ENCODE results near the gene LARP1.

LARP1 gene

DNA sequence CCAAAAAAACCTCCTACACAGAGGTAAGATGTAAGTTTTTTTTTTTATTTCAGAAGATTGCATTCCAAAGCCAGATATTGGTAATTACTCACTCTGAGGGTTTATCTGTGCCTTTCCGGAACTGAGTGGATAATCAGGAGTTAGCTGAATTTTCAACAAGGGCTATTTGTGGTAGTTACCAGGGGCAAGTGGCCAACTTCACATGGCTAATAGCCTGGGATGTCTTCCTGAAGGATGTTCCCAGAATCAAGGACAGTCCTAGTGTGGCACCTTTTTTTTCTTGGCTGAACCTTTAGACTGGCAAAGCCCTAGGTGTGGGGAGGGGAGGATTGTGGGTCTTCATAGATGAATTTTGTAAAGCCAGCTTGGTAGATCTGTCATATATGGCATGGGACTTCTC, 7.1 kb downstream of the LARP1 start:
- no peak for DNase-seq (ENCODE audit: low read depth in 2 of 2)

DNA sequence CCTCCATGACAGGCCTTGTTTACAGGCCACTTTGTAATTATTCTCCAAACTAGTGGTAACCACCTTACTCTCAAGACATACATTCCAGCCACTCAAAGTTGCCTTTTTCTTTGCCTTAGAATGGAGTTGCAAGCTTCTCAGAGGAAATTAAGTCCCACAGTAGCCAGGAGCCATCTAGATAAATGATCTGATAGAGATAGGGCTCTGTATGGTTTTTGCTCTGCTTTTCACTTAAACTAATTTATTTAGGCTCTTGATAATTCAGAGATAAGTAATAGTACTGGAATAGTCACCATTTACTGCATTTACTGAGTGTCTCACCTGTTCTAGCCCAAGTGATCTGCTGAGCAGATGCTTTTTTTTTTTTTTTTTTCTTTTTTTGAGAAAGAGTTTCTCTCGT, 7.5 kb downstream of the LARP1 start:
- no peak for DNase-seq (ENCODE audit: low read depth in 2 of 2)

DNA sequence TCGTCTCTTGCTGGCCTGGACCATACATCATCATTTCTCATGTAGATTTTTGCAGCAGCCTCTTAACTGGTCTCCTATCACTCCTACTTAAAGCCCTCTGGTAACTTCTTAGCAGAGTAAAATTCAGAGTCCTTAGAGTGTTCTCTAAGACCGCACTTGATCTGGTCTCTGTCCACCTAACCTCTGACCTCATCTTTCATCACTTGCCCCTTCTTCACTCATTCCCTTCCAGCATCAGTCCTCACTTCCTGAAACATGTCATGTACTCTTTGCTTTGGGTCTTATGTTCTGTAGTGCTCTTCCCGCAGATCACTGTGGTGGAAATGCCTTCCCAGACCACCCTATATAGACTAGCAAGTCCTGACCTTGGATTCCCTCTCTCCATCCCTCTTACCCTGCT, 9.8 kb downstream of the LARP1 start:
- no peak for DNase-seq (ENCODE audit: low read depth in 2 of 2)

DNA sequence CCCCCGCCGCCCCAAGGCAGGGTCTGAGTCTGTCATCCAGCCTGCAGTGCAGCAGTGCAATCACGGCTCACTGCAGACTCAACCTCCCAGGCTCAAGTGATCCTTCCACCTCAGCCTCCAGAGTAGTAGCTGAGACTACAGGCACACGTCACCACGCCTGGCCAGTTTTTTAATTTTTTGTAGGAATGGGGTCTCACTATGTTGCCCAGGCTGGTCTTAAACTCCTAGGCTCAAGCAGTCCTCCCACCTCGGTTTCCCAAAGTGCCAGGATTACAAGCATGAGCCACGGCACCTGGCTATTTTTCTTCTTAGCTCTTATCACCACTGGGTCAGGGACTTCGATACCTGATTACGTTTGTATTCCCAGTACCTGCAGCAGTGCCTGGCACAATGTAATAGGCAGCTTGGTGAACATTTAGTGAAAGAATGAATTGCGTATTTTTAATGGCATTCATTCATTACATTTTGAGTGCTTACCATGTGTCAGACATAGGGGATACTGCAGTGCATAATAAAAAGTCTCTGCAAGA, 10.3 kb downstream of the LARP1 start:
- DNase-seq (ENCODE audit: low read depth in 2 of 2): no peak

DNA sequence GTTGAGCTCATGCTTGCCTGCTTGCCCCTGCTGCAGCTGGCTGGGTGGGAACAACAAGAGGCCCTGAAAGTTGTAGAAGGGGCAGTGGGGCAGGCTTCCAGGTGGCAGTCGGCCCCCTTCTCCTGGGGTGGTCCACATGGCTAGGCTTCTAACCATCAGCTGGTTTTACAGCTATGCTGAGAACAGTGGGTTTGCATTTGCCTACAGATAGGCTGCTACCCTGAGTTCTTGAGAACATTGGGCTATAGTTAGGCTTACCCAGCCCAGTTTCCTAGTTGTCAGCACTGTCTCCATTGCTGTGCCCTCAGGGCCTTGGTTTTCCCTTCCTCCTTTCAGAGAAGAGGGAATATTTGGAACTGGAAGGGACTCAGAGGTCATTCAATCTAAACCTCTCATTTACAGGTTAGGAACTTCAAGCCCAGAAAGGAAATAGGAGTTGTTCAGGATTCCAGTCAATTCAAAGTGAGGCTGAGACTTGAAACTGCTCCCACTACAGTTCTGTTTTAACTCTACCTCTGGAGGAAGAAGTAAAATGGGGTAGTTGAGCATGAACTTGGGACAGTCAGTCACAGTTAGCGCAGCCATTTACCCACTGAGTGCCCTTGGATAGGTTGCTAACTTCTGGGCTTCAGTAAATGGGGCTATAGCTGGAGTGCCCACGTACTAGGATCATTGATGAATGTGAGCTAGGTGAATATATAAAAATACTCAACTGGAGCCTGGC, 11.5 kb downstream of the LARP1 start:
- DNase-seq (ENCODE audit: low read depth in 2 of 2): no peak

DNA sequence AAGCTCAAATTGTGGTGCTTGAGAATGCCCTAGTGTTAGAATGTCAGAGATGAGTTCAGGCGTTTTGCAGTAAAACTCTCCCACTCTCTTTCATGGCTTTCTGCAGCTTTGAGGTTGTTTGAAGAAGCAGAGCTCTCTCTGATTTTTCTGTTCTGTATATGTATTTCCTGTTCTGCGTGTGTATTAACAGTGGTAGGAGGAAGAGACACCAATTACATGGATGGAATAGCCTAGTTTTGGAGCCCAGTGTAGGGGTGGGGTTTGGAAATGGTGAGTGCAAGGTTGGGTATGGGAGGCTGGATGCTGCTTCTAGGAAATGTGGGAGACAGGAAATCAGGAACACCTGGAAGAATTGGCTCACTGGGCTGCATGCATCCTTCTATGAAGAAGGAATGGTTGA, 12.4 kb downstream of the LARP1 start:
- DNase-seq (ENCODE audit: low read depth in 2 of 2): no peak

DNA sequence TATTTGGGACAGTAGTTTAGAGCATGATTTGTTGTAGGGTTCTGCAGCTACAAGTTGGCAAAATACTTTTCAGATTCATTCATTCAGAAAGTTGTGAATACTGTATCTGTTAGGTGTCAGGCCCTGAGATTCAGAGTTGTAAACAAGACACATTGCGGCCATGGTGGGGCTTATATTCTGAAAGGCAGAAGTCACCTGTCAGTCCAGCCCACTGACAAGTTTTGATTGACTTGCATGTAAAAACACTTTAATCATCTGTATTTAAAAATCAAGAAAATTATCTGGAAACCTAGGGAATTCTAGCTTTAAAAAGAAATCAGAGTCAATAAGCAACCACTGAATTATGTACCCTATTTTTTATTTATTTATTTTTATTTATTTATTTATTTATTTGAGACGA, 13.0 kb downstream of the LARP1 start:
- DNase-seq (ENCODE audit: low read depth in 2 of 2): no peak

DNA sequence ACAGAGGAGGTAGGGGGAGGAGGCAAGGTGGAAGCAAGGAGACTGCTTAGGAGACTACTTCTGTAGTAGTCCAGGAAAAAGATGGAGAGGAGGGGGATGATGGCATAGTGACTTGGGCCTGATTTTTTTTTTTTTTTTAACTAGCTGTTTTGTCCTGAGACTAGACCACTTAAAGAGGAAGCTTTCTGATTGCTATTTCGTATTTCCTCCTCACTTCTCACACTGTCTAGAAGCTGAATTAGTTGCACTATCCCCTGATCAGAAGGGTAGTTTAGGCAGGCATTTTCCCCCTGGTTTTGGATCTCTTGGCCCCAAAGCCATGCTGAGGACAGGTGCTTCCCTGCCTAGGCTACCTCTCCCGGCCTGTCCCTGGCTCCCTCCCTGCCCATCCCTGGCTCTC, 14.9 kb downstream of the LARP1 start:
- no peak for DNase-seq (ENCODE audit: low read depth in 2 of 2)

DNA sequence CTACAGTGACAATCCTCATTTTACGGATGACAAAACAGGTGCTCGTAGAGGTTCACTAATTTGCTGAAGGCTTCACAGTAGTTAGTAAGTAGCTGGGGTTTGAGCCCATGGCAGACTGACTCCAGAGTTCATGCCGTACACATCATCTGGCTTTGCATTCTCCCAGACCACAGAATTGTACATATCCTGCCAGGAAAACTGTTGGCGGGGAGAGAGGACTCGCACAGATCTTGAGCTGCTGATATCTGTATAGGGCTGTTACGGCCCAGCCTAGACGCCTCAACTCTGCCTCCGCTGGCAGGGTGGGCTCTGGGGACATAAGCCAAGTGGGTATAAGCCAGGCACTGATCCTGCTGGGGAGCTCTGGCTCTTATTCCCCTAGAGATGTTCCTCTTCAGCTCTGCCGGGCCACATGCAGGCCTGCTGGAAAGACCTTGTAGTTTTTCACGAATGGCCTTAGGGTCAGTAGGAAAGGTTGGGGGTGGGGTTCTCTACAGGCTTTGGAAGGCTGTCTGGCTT, 16.3 kb downstream of the LARP1 start:
- peak; percentile 74 to 78 for DNase-seq (ENCODE audit: low read depth in 2 of 2)

DNA sequence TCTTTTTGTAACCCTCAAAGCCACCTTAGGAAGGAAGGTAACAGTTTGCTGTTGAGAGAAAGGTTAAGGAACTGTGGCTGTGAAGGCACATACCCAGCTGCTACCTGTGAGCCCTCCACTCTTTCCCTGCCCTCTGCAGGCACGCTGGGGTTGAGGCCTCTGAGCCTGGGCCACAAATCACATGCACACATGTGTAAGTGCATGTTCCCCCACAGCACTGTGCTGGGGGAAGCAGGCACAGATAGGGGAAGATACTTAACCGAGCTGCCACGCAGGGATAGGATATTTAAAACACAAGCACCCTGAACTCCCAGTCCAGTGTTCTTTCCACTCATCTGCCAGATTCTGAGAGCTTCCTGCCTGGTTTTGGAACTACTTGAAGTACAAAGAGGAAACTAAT, 18.1 kb downstream of the LARP1 start:
- no peak for DNase-seq (ENCODE audit: low read depth in 2 of 2)

DNA sequence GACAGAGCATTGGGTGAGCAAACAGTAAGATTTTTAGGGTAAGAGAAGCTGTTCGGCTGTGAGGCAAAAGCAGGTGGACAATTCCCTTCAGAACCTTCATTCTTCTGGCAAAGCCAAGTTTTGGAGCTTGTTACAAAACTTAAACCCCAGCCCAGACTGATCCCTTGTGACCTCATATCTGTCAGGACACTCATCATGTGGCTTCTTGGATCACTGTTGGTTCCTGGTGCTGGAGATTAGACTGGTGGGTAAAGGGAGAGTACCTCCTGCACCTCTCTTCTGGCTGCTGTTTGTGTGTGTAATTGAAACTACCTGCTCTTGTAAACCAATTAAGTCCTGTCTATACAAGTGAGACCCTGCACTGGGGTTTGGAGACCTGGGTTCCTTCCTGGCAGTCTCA, 21.0 kb downstream of the LARP1 start:
- DNase-seq (ENCODE audit: low read depth in 2 of 2): no peak

DNA sequence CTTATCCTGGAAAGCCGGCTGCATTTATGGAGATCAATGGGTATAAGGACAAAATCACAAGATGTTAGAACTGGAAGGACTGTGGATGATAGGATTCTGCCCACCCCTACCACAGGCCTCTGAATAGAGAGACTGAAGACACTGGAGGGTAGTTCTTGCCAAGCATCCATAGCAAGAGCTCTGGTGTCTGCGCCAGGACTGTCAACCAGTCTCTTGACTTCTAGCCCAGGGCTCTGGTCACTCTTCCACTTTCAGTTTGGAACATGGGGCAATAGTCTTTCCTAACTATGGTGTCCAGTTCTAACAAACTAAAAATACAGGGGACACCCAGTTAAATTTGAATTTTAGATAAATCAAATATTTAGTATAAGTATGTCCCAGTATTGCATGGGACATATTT, 23.4 kb downstream of the LARP1 start:
- no peak for DNase-seq (ENCODE audit: low read depth in 2 of 2)

DNA sequence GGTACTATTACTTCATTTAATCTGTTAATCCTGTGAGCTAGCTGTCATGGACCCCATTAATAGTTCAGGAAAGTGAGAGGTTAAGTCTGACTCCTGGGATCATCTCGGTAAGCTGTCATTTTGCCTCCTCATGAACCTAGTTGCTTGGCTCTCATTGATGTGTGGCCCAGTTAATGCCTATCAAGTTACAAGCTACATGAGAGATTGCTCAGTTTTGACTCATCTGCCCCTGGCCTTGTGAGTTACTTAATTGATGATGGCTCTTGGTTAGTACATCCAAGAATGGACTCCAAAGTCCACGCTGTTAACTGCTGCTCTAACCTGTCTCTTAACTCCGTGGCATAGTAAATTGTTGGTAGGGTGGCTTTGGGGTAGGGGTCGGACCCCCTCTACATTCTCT, 23.9 kb downstream of the LARP1 start:
- peak; percentile 31 to 41 for DNase-seq (ENCODE audit: low read depth in 2 of 2)

DNA sequence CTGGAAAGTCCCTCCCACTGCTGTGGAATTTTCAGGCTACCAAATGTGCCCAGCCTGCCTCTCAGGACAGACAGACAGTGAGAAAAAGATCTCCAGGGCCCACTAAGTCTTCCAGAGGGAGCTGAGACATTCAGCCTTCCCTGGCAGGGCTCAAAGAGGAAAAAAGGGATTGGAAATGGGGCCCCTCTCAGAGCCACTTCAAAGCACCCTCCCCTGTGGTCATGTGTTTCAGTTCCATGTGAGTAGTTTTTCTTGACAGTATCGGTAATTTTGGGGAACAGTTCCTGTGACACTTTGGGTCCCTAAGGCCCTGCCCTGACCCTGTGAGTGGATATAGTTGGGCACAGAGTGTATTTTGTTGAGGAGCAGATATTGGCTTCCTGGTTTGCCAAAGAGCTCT, 25.0 kb downstream of the LARP1 start:
- no peak for DNase-seq (ENCODE audit: low read depth in 2 of 2)

DNA sequence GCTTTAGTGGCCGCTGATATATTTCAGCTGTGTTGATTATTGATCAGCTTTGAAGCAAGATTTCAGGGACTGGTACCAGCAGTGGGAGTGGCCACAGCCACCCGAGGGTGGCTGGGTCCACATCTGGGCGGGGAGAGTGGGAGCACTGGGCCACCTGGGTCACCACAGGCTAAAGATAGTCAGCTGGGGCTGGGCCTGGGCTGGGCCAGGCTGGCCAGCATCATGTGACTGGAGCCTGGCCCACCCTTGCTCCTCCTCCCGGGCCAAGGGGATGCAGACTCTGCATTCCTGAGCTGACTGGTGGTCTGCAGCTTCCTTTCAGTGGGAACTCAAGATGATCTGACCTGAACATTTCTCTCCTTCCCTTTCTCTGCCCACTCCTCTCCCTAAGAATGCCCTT, 27.1 kb downstream of the LARP1 start:
- no peak for DNase-seq (ENCODE audit: low read depth in 2 of 2)

DNA sequence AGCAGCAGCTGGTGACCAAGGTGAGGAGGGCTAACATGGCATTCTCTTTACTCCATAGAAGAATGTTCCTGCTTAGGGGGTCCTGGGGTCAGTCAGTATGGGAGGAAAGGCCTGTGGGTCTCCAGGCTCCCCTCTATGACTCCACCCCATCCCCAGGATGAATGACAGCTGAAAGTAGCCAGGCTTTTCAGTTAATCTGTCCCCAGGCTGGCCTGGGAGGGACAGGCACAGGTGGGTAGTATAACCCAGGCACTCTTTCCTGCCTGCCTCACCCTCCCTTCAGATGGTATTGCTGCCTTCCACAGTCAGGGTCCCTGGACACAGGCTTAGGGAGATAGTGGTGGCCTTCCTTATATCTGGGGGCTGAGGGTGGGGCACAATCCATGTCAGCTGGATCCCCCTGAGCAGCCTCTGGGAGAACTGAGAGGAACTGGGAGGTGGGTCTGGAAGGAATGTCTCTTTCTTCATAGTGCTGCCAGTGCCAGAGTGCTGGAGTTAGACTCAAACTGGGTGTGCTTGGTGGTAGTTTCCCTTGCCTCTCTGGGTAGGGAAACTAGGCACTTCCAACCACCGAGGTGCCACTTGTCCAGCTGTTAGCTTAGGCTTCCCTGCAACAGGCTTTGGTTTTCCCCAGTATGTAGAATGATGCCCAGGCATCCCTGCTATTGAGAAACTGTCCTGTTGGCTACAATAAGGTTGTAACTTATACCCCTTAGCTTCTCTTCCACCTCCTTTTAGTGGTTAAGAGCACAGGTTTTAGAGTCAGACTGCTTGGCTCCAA, 27.8 kb downstream of the LARP1 start:
- DNase-seq (ENCODE audit: low read depth in 2 of 2): no peak

DNA sequence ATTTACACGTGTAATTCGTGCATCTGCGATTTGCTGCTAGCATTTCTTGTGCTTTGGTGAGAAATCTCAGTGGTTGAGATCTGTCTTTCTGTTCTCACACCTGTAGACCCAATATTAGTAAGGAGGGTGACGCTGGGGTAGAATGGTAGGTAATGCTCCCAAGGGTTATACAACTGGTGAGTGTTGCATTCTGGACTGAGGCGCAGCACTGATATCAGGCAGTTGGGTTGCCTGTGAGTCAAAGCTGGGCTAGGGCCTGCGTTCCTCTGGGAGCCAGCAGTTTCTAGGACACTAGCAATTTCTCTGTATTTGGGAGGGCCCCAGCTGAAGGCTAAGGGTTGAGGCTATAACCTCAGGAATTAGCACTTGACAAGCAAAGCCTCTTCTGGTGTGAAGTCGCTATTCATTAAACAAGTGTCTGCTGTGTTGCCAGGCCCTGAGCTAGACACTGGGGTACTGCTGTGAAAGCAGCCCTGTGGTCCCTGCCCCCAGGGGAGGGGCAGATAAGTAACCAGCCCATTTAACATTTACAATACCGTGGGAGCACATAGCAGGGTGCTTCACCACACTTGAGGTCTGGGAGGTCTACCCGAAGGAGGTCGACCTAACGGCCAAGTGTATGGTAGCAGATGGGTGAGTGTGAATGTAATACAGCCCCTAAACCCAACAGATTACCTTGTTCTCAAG, 28.7 kb downstream of the LARP1 start:
- DNase-seq (ENCODE audit: low read depth in 2 of 2): no peak

DNA sequence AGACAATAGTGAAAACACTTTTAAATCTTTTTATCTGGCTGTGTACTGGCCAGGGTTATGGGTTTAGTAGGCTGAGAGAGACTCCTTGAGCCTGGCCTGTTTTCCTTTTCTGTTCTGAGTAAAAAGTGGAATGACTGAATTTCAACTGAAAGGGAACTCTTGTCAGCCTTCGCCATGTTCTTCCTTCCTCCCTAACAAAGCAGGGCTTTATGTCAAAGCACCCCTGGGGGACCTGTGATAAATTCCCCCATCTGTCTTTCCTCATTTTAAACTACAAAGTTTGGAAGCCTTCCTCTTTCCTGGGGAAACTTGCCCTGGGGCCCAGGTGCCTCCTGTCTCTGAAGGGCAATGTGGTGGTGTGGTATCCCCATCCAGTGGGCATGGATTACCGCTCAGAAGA, 29.7 kb downstream of the LARP1 start:
- no peak for DNase-seq (ENCODE audit: low read depth in 2 of 2)

DNA sequence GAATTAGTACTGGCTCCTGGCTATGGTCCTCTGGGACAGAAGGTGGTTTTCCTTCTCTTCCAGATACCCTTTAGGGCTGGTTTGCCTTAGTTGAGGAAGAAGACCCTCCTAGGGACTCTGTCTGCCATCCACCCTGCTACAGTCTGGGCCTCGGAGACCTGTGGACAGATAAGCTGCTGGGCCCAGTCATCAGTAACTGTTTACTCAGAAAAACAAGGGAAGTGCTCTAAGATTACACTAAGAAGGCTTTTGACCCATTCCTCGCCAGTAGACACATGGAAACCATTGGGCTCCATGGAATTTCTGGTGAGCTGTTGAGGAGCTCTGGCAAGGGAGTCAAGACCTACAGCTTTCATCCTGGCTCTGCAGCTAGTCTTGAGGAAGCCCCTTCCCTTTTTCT, 31.2 kb downstream of the LARP1 start:
- DNase-seq (ENCODE audit: low read depth in 2 of 2): no peak

DNA sequence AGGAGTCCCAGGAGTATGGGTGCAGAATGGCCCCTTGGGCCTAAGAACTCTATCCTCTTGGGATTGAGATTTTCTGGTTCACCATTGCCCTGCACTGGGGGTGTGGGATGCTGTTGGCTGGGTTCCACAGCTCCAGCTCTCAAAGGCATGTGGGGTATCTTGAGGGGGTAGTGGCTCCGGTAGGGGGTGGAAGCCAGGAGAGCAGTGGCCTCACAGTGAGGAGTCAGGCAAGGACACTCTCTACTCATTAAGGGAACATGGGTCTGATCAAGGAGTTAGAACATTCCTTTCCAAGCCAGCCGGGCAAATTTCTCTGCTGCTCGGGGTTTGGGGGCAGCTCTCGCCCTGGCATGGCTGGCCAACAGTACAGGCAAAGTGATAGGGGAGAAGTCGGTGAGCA, 33.0 kb downstream of the LARP1 start:
- no peak for DNase-seq (ENCODE audit: low read depth in 2 of 2)

DNA sequence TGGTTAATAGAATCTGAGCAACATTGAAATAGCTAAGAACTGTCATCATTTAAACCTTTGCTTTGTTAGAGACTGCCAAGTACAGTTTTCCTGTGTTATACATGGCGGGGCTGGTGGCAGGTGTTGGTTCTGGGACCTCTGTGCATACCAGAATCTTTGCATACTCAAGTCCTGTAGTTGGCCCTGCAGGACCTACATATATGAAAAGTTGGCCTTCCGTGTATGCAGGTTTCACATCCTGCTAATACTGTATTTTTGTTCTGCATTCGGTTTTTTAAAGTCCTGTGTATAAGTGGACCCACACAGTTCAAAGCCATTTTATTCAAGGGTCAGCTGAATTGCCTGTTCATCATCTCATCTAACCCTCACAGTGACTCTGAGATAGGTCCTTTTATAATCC, 36.4 kb downstream of the LARP1 start:
- DNase-seq (ENCODE audit: low read depth in 2 of 2): no peak

All from fibroblast of skin of left biceps (primary cell).